HCT116 (cell line): ENCODE measurements around the gene PRDM2.

Source experiments
- EZH2 ChIP-seq: fragments of 200-600 bp; sonication (generic); IDR thresholded peaks from 2 replicates; pipeline ENCODE4 v1.6.1; 2017; ENCODE audit warnings: antibody characterized with exemption, mixed run types
- EZH2phosphoT487 ChIP-seq: fragments of 200-600 bp; IDR thresholded peaks from 2 replicates; pipeline ENCODE4 v1.6.1; 2018; ENCODE audit warnings: antibody characterized with exemption, borderline replicate concordance
- POLR2A ChIP-seq: IDR thresholded peaks from 2 replicates; pipeline ENCODE4 v1.7.0; 2011; ENCODE audit warnings: borderline replicate concordance; ENCODE audit not compliant: insufficient read depth, insufficient read length; ENCODE audit errors: extremely low read depth
- POLR2AphosphoS5 ChIP-seq: IDR thresholded peaks from 2 replicates; pipeline ENCODE4 v1.6.1; 2011; ENCODE audit warnings: mild to moderate bottlenecking, low read depth, low read length, moderate library complexity
- SP1 ChIP-seq: IDR thresholded peaks from 2 replicates; pipeline ENCODE4 v1.6.1; 2012; ENCODE audit warnings: low read depth
- YY1 ChIP-seq: IDR thresholded peaks from 2 replicates; pipeline ENCODE4 v1.6.1; 2011; ENCODE audit warnings: low read length, low read depth, moderate library complexity, mild to moderate bottlenecking; ENCODE audit not compliant: insufficient replicate concordance; ENCODE audit errors: extremely low read depth
- TF ChIP-seq, protein P1 (sequence below): IDR thresholded peaks from 2 replicates; pipeline ENCODE4 v1.6.1; 2012; ENCODE audit warnings: low read depth
- TF ChIP-seq, protein P2 (sequence below), 3 experiments: fragments of 200-600 bp in 1 of 3; sonication (generic) in 1 of 3; IDR thresholded peaks in 2 of 3; conservative IDR thresholded peaks in 1 of 3; 2 replicates each; pipeline ENCODE4 v1.5.1; 2012 to 2017; ENCODE audit warnings: low read depth in 2 of 3, low read length in 2 of 3, antibody characterized with exemption in 1 of 3, borderline replicate concordance in 1 of 3, control low read depth in 1 of 3, mild to moderate bottlenecking in 1 of 3, mixed read lengths in 1 of 3, mixed run types in 1 of 3, moderate library complexity in 1 of 3; ENCODE audit not compliant: insufficient read depth in 1 of 3

DNA sequence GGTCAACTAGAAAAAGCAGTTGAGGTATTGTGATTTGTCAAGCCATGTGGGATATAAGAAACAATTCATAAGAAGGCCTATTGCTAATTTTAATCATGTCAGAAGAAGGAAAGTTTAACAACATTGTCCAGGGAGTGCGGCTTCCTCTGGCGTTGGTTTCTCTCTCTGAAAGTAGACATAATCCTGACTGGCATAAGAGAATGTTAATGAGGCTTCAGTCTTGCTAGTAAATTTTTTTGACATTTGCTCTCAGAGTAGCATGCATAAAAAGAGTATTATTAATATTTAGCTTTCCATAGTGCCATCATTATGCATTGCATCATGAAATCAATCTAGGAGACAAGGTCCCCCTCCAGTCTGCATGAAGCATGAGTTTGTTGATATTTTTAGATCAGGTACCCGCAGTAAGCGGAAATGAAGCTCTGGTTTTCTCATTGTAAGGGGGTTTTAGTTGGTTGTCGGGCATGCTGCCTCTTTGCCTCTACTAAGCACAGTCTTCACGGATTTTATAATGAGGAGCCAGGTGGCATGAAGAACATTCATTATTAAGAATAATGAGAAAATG lies 12.8 kb upstream of the PRDM2 start:
- TF ChIP-seq EZH2 (no peak), EZH2phosphoT487 (no peak), POLR2A (no peak), YY1 (no peak), SP1 (no peak), POLR2AphosphoS5 (no peak)
- TF ChIP-seq, protein P1, sequence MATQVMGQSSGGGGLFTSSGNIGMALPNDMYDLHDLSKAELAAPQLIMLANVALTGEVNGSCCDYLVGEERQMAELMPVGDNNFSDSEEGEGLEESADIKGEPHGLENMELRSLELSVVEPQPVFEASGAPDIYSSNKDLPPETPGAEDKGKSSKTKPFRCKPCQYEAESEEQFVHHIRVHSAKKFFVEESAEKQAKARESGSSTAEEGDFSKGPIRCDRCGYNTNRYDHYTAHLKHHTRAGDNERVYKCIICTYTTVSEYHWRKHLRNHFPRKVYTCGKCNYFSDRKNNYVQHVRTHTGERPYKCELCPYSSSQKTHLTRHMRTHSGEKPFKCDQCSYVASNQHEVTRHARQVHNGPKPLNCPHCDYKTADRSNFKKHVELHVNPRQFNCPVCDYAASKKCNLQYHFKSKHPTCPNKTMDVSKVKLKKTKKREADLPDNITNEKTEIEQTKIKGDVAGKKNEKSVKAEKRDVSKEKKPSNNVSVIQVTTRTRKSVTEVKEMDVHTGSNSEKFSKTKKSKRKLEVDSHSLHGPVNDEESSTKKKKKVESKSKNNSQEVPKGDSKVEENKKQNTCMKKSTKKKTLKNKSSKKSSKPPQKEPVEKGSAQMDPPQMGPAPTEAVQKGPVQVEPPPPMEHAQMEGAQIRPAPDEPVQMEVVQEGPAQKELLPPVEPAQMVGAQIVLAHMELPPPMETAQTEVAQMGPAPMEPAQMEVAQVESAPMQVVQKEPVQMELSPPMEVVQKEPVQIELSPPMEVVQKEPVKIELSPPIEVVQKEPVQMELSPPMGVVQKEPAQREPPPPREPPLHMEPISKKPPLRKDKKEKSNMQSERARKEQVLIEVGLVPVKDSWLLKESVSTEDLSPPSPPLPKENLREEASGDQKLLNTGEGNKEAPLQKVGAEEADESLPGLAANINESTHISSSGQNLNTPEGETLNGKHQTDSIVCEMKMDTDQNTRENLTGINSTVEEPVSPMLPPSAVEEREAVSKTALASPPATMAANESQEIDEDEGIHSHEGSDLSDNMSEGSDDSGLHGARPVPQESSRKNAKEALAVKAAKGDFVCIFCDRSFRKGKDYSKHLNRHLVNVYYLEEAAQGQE = no peak
- TF ChIP-seq, protein P2, sequence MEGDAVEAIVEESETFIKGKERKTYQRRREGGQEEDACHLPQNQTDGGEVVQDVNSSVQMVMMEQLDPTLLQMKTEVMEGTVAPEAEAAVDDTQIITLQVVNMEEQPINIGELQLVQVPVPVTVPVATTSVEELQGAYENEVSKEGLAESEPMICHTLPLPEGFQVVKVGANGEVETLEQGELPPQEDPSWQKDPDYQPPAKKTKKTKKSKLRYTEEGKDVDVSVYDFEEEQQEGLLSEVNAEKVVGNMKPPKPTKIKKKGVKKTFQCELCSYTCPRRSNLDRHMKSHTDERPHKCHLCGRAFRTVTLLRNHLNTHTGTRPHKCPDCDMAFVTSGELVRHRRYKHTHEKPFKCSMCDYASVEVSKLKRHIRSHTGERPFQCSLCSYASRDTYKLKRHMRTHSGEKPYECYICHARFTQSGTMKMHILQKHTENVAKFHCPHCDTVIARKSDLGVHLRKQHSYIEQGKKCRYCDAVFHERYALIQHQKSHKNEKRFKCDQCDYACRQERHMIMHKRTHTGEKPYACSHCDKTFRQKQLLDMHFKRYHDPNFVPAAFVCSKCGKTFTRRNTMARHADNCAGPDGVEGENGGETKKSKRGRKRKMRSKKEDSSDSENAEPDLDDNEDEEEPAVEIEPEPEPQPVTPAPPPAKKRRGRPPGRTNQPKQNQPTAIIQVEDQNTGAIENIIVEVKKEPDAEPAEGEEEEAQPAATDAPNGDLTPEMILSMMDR (IDR thresholded peaks at IDR 0.05 in 2 of 3, conservative IDR thresholded peaks at IDR 0.05 in 1 of 3; ENCODE audit: borderline replicate concordance in 1 of 3, insufficient read depth in 1 of 3, low read depth in 2 of 3, low read length in 2 of 3) = no peak
